Astrocyte (in vitro differentiated cells and primary cell): ENCODE data around the gene FADS3. TPM values are rescaled to one million over a fixed set of nuclear protein-coding genes. Genes with fewer than 3 reads are reported as not detected.

Experiments
- DNase-seq: peaks from one replicate; pipeline ENCODE4 v3.0.0-alpha.2; 2010; ENCODE audit warnings: low read depth
- FAIRE-seq: peaks from 2 replicates; lab custom pipeline; 2011; peaks lifted over from hg19 to GRCh38; lab: Jason Lieb, UNC
- H2AFZ ChIP-seq: 2 replicates; pipeline ENCODE4 v1.6.0; 2012; ENCODE audit warnings: low read depth, low read length, inconsistent platforms
- H3K27ac ChIP-seq: 2 replicates; pipeline ENCODE4 v1.5.1; 2011; ENCODE audit warnings: low read depth, low read length, inconsistent platforms
- H3K27me3 ChIP-seq: 2 replicates; pipeline ENCODE4 v1.6.0; 2011; ENCODE audit warnings: low read length, inconsistent platforms; ENCODE audit not compliant: insufficient read depth
- H3K36me3 ChIP-seq: 2 replicates; pipeline ENCODE4 v1.5.1; 2011; ENCODE audit warnings: low read length, inconsistent platforms; ENCODE audit not compliant: insufficient read depth
- H3K4me1 ChIP-seq: 2 replicates; pipeline ENCODE4 v1.5.1; 2011; ENCODE audit warnings: low read length, inconsistent platforms; ENCODE audit not compliant: insufficient read depth
- H3K4me2 ChIP-seq: 2 replicates; pipeline ENCODE4 v1.6.0; 2012; ENCODE audit warnings: low read length, inconsistent platforms
- H3K4me3 ChIP-seq: 2 replicates; pipeline ENCODE4 v1.5.1; 2011; ENCODE audit warnings: low read depth, mild to moderate bottlenecking, low read length, inconsistent platforms; ENCODE audit not compliant: insufficient read depth
- H3K79me2 ChIP-seq: 2 replicates; pipeline ENCODE4 v1.6.0; 2012; ENCODE audit warnings: mild to moderate bottlenecking, low read length, inconsistent platforms; ENCODE audit not compliant: insufficient read depth
- H3K9ac ChIP-seq: 2 replicates; pipeline ENCODE4 v1.6.0; 2012; ENCODE audit warnings: mild to moderate bottlenecking, low read length, inconsistent platforms
- H3K9me3 ChIP-seq: 2 replicates; pipeline ENCODE4 v1.5.1; 2012; ENCODE audit warnings: low read depth, mild to moderate bottlenecking, low read length, inconsistent platforms; ENCODE audit not compliant: insufficient read depth
- H4K20me1 ChIP-seq: 2 replicates; pipeline ENCODE4 v1.6.0; 2012; ENCODE audit warnings: low read length, inconsistent platforms; ENCODE audit not compliant: insufficient read depth
- H3K27ac Mint-ChIP-seq: one replicate; pipeline ENCODE4 v1.8.0; 2021; ENCODE audit warnings: mild to moderate bottlenecking, mixed read lengths; ENCODE audit not compliant: unreplicated experiment
- H3K27me3 Mint-ChIP-seq: one replicate; pipeline ENCODE4 v1.8.0; 2021; ENCODE audit warnings: low read depth, mixed read lengths; ENCODE audit not compliant: unreplicated experiment
- H3K36me3 Mint-ChIP-seq: one replicate; pipeline ENCODE4 v1.8.0; 2021; ENCODE audit warnings: low read depth, mixed read lengths; ENCODE audit not compliant: unreplicated experiment
- H3K4me1 Mint-ChIP-seq: one replicate; pipeline ENCODE4 v1.8.0; 2021; ENCODE audit warnings: low read depth, mixed read lengths; ENCODE audit not compliant: unreplicated experiment
- H3K4me3 Mint-ChIP-seq: one replicate; pipeline ENCODE4 v1.8.0; 2021; ENCODE audit warnings: mild to moderate bottlenecking, moderate library complexity, mixed read lengths; ENCODE audit not compliant: unreplicated experiment
- H3K9me3 Mint-ChIP-seq: one replicate; pipeline ENCODE4 v1.8.0; 2021; ENCODE audit warnings: mild to moderate bottlenecking, mixed read lengths; ENCODE audit not compliant: unreplicated experiment
- EZH2 ChIP-seq: IDR thresholded peaks from 2 replicates; pipeline ENCODE4 v1.6.1; 2012; ENCODE audit warnings: mild to moderate bottlenecking, low read length, inconsistent platforms; ENCODE audit not compliant: insufficient read depth
- total RNA-seq: library from RNA; stranded (reverse); gene quantifications from 2 replicates; pipeline ENCODE4 v1.2.1, GENCODE V29; 2021
- TF ChIP-seq, protein P1 (sequence below): IDR thresholded peaks from 2 replicates; pipeline ENCODE4 v1.5.1; 2011; ENCODE audit warnings: low read depth, mild to moderate bottlenecking, inconsistent platforms, low read length, moderate library complexity; ENCODE audit not compliant: insufficient read depth

Gene FADS3
- total RNA-seq, 1 donor from 2014 or later, result 59.1 TPM

DNA sequence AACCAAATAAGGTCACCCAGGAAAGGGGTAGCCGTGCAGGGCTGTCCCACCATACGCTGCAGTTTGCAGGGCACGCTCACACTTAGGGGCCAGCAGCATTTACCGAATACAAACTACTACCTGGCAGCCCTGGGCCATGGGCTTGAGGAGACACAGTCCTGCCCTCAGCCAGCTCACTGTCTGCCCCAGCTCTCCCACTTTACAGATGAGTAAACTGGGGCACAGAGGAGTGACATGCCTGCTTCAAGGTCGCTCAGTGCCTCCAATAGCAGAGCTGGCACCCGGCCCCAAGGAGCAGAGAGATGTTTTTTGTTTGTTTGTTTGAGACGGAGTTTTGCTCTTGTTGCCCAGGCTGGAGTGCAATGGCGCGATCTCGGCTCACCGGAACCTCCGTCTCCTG, 2.8 kb downstream of the FADS3 start:
- no peak overlapping the region for H3K4me3 ChIP-seq
- no peaks in the 10 kb centered on the region for H3K9me3 ChIP-seq
- H3K27ac ChIP-seq, result peak overlapping the region; percentile 40
- H3K79me2 ChIP-seq, result peaks cover 47% of the 10 kb centered on the region
- no peaks in the 10 kb centered on the region for H3K9me3 Mint-ChIP-seq
- H3K27me3 ChIP-seq, result no peaks in the 10 kb centered on the region
- no peak overlapping the region for H3K9ac ChIP-seq
- H2AFZ ChIP-seq, result no peak overlapping the region
- H4K20me1 ChIP-seq, result peaks cover 30% of the 10 kb centered on the region
- peak overlapping the region; percentile 45 for H3K4me2 ChIP-seq
- peaks cover 27% of the 10 kb centered on the region for H3K4me1 ChIP-seq
- FAIRE-seq (no peak), DNase-seq (no peak)
- no peaks in the 10 kb centered on the region for H3K36me3 ChIP-seq
- no peak overlapping the region for H3K27ac Mint-ChIP-seq
- H3K4me1 Mint-ChIP-seq, result peaks cover 6% of the 10 kb centered on the region
- H3K36me3 Mint-ChIP-seq, result peaks cover 13% of the 10 kb centered on the region
- TF ChIP-seq EZH2, result no peak
- TF ChIP-seq, protein P1, sequence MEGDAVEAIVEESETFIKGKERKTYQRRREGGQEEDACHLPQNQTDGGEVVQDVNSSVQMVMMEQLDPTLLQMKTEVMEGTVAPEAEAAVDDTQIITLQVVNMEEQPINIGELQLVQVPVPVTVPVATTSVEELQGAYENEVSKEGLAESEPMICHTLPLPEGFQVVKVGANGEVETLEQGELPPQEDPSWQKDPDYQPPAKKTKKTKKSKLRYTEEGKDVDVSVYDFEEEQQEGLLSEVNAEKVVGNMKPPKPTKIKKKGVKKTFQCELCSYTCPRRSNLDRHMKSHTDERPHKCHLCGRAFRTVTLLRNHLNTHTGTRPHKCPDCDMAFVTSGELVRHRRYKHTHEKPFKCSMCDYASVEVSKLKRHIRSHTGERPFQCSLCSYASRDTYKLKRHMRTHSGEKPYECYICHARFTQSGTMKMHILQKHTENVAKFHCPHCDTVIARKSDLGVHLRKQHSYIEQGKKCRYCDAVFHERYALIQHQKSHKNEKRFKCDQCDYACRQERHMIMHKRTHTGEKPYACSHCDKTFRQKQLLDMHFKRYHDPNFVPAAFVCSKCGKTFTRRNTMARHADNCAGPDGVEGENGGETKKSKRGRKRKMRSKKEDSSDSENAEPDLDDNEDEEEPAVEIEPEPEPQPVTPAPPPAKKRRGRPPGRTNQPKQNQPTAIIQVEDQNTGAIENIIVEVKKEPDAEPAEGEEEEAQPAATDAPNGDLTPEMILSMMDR, result no peak
- no peak overlapping the region for H3K4me3 Mint-ChIP-seq
- peaks cover 3% of the 10 kb centered on the region for H3K27me3 Mint-ChIP-seq

GRCh38 chr11:61887839-61888494, 3.4 kb downstream of the FADS3 start:
- FAIRE-seq (no peak), DNase-seq (peak; percentile 88)
- Histone ChIP-seq H3K9ac (peak overlapping the region; percentile 22), H2AFZ (no peak overlapping the region), H3K36me3 (no peaks in the 10 kb centered on the region), H3K27ac (peak overlapping the region; percentile 40), H3K27me3 (no peaks in the 10 kb centered on the region), H3K4me2 (peak overlapping the region; percentile 45), H3K4me1 (peaks cover 27% of the 10 kb centered on the region), H4K20me1 (peaks cover 36% of the 10 kb centered on the region), H3K9me3 (no peaks in the 10 kb centered on the region), H3K79me2 (peaks cover 52% of the 10 kb centered on the region), H3K4me3 (no peak overlapping the region)
- H3K27me3 Mint-ChIP-seq, result peaks cover 3% of the 10 kb centered on the region
- peaks cover 6% of the 10 kb centered on the region for H3K4me1 Mint-ChIP-seq
- peaks cover 13% of the 10 kb centered on the region for H3K36me3 Mint-ChIP-seq
- no peak overlapping the region for H3K27ac Mint-ChIP-seq
- TF ChIP-seq EZH2, result no peak
- TF ChIP-seq, protein P1, result no peak
- H3K9me3 Mint-ChIP-seq, result no peaks in the 10 kb centered on the region
- no peak overlapping the region for H3K4me3 Mint-ChIP-seq

- H3K9me3 Mint-ChIP-seq, result no peaks in the 10 kb centered on the region
- Histone ChIP-seq H3K36me3 (no peaks in the 10 kb centered on the region), H4K20me1 (peaks cover 36% of the 10 kb centered on the region), H3K79me2 (peaks cover 54% of the 10 kb centered on the region), H3K27me3 (no peaks in the 10 kb centered on the region), H2AFZ (no peak overlapping the region), H3K4me3 (no peak overlapping the region), H3K27ac (no peak overlapping the region), H3K4me2 (no peak overlapping the region), H3K4me1 (peaks cover 27% of the 10 kb centered on the region), H3K9me3 (no peaks in the 10 kb centered on the region), H3K9ac (no peak overlapping the region)
- peaks cover 13% of the 10 kb centered on the region for H3K36me3 Mint-ChIP-seq
- peaks cover 8% of the 10 kb centered on the region for H3K4me1 Mint-ChIP-seq
- no peak overlapping the region for H3K4me3 Mint-ChIP-seq
- H3K27me3 Mint-ChIP-seq, result peaks cover 3% of the 10 kb centered on the region
- H3K27ac Mint-ChIP-seq, result no peak overlapping the region
- no peak for TF ChIP-seq EZH2
- TF ChIP-seq, protein P1, result no peak
- FAIRE-seq, result no peak
- no peak for DNase-seq
These were observed 4.7 kb downstream of the FADS3 start for GRCh38 chr11:61886643-61887042.
